CD4-positive, alpha-beta T cell treated with Interleukin-4 for 1 hour (primary cell): Measurements from ENCODE around the gene BCL3.

ENCODE experiments used
- DNase-seq, 2 donors: peaks; one replicate each; pipeline ENCODE4 v3.0.0-alpha.2; 2020 to 2022

Gene BCL3

DNA sequence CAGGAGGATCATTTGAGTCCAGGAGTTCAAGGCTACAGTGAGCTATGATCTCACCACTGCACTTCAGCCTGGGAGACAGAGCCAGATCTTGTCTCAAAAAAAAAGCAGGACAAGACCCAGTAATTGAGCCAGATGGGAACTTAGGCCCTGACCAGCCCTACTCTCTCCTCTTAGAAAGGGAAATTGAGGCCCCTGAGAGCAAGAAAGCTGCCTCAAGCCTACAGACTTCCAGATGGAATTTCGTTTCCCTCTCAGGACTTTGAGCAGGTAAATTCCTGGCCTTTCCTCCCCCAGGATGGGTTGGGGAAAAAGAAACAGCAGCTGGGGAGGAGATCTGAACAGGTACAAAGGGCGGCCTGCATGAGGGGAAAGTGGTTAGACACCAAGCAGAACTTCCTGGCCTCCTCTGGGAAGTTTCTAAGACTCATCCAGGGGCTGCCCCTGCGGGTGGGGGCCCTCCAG, 3.6 kb upstream of the BCL3 start:
- no peak for DNase-seq

DNA sequence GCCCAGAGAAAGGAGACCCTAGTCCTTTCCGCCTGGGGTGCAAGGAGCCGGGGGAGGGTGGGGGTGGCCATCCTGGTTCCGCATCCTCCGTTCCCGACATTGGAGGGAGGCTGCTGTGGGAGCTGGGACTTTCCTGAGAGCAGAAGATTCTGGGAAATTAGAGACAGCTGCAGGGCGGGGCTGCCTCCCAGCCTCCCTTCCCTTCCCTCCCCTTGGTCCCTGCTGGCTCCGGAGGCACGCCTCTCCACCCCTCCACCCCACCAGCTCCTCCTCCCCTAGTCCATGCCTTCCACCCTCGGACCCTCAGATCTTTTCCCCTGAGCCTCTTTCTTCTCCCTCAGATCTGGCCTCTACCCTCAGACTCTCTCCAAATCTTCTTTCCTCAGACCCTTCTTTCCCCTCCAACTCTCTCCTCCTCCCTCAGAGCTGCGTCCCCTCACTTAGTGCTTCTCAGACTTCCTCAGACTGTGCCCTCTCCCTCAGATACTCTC, 3.1 kb upstream of the BCL3 start:
- no peak for DNase-seq

DNA sequence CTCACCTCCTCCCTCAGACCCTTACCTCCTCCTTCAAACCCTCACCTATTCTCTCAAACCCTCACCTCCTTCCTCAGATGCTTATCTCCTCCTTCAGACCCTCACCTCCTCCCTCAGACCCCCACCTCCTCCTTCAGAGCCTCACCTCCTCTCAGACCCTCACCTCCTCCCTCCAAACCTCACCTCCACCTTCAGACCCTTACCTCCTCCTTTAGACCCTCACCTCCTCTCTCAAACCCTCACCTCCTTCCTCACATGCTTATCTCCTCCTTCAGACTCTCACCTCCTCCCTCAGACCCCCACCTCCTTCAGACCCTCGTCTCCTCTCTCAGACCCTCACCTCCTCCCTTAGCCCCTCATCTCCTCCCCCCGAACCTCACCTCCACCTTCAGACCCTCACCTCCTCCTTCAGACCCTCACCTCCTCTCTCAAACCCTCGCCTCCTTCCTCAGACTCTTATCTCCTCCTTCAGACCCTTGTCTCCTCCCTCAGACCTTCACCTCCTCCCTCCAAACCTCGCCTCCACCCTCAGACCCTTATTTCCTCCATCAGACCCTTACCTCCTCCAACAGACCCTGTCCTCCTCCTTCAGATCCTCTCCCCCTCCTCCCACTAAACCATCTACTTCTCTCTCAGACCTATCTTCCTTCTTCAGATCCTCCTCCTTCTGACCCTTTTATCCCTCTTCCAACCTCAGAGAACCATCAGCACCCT, 2.5 kb upstream of the BCL3 start:
- no peak for DNase-seq

DNA sequence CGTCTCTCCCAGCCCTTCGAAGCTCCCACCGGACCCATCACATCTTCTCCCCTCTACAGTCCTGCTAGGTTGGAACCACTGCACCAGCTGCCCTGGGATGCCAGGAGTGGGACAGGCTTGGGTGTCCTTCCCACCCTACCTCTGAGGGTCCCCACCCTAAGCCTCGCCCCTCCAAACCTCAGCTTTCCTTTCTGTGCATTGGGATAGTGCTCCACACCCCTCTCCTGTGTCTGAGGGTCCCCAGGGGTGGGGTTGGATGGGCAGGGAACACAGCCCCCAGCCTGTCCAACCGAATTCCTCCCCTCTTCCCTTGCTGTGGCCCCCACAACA, 1.9 kb upstream of the BCL3 start:
- DNase-seq = no peak

DNA sequence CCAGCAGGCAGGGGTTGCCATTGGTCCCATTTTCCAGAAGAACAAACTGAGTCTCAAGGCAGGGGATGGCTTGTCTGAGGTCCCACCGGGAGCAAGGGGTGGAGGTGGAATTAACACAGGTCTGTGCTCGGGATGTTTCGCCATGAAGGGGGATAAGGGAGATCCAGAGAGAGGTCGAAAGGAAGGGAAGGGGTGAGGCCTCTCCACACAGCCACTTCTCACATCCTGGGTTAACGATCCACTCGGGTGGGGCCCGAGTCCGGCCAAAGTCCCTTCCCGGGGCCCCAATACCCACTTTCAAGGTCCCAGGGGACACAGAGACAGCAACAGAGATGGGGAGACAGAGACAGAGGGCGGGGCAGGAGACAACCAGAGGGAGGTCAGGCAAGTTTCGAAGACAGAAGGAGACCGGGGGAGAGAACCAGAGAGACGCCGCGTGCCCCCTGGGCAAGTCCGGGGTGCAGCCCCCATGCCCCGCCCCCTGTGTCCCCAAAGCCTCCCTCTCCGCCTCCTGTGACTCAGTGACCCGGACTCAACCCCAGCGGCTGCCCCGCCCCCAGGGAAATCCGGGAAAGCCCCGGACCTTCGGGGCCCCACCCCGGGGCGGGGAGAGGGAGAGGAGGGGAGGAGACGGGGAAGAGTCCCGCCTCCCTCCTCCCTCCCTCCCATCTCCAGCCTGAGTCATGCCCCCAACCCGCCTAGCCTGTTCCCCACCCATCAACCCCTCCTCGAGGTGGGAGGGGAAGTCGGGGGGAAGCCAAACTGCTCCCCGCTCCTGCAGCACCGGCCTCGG, 1.4 kb upstream of the BCL3 start:
- DNase-seq = peak; percentile 92 to 94

DNA sequence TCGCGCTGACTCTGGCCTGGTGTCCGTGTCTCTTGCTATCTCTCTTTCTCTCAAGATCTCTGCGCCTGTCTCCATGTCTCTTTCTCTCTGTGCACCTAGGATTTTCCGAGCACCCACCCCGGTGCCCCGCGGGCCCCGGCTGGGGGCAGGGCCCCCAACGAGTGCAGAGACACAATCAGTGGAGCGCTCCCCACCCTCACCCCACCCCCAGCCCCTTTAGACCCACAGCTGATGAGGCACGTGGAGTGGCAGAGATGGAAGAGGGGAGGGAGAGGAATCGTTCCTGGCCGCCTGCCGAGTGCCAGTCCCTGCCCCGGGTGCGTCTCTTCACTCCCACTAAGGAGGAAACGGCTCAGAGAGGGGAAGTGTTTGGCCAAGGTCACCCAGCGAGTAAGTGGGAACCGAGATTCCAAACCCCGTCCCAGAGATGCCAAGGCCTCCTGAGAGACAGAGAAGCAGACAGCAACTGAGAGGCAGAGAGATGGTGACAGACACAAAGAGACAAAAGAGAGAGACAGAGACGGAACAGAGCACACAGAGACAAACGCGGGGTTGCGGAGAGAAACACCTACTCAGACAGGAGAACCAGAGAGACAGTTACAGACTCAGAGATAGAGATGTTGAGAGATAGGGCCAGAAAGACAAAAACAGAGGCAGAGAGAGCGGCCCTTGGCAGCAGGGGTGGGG, 626 bp upstream of the BCL3 start:
- DNase-seq = peak in 1 of 2 donors; percentile 58

DNA sequence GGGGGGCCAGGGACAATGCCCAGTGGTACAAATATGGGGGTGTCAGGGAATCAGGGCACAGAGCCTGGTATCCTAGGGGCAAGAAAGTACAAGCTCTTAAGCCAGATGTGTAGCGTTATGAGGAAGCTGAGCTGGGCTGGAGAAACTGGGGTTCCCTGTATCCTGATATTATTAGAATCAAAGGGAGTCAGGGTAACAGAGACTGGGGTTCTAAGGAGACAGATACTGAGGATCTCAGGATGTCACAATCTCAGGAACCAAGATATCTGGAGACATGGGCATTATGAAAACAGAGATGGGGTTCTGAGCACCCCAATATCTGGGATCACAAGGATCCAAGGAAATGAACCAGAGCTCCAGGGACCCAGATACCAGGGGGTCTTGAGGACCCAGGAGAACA, 784 bp downstream of the BCL3 start:
- no peak for DNase-seq

DNA sequence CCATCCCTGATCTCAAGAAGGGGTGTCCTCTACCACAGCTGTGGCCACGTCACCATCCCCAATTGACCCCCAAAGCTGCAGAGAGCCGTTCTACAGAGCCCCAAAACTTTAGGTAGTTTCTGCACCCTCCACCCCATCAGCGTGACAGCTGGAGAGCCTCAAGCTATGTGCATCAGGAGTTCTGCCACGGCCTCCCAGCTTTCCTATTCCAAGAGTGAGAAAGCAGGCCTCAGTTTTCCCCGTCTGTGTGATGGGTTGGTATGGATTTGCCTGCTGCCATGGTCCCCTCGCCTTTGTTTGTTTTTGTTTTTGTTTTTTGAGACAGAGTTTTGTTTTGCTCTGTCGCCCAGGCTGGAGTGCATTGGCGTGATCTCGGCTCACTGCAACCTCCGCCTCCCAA, 1.5 kb downstream of the BCL3 start:
- no peak for DNase-seq

DNA sequence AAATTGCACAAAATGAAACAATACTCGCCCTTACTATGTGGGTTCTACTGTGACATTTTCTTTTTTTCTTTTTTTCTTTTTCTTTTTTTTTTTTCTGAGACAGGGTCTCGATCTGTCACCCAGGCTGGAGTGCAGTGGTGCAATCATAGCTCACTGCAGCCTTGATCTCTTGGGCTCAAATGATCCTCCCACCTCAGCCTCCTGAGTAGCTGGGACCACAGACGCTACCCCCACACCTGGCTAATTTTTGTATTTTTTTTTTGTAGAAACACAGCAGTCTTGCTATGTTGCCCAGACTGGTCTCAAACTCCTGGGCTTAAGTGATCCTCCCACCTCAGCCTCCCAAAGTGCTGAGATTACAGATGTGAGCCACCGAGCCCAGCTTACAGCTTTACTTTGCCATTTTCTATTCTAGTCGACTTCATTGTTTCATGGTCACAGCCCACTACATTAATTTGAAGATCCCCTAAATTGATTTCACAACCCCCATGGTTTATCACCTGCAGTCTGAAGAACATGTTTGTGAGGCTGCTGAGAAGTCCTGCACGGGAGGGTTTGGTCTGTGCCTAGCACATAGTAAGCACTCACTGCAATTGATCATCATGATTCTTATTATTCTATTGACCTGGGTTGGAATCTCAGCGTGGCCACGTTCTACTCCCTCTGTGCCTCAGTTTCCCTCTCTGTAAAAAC, 3.8 kb downstream of the BCL3 start:
- no peak for DNase-seq

DNA sequence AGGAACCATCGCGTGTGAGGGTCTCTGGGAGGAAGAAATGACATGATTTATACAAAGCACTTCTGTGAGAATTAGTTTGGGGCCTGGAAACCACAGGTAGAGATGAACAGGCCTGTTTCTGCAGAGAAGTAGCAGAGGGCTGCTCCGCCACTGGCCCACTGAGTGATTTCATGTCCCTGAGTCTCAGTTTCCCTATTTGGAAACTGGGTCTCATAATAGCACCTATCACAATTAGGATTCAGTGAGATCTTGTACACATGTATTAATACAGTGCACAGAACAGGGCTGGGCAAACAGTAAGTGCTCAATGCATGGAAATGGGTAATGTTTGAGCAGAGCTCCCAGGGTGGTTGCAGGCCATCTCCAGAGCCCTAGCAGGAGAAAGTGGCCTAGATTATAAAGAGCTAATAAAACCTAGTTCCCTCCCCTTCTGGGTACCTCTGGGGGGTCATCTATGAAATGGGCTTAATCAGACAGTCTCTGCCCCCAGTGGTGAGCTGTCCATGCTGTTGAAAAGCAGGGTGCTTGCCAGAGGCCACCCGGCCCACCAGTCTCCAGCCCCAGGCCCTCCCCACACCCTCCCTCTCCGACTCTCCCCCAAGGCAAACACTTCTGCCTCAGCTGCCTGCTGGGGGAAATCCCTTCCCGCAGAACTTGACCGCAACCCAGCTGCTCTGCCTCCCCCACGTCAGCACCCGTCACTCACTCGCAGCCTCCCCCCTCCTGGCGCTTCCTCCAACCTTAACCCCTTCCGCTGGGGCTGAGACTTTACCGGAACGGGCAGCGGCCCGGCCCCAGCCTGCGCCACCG, 4.5 kb downstream of the BCL3 start:
- DNase-seq = peak; percentile 96 to 97

DNA sequence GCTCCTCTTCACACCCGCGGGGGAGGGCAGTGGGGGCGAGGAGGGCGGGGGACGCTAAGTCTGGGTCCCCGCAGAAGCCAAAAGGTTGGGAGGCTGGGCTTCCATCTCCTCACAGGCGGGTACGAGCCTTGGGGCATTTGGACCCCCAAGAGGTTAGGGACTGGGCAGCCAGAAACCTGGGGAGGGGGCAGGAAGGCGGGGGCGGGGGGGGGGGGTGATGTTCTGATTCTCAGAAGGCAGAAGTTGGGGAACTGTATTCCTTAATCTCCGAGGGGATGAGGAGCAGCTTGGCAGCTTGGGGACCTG, 5.1 kb downstream of the BCL3 start:
- DNase-seq = no peak

DNA sequence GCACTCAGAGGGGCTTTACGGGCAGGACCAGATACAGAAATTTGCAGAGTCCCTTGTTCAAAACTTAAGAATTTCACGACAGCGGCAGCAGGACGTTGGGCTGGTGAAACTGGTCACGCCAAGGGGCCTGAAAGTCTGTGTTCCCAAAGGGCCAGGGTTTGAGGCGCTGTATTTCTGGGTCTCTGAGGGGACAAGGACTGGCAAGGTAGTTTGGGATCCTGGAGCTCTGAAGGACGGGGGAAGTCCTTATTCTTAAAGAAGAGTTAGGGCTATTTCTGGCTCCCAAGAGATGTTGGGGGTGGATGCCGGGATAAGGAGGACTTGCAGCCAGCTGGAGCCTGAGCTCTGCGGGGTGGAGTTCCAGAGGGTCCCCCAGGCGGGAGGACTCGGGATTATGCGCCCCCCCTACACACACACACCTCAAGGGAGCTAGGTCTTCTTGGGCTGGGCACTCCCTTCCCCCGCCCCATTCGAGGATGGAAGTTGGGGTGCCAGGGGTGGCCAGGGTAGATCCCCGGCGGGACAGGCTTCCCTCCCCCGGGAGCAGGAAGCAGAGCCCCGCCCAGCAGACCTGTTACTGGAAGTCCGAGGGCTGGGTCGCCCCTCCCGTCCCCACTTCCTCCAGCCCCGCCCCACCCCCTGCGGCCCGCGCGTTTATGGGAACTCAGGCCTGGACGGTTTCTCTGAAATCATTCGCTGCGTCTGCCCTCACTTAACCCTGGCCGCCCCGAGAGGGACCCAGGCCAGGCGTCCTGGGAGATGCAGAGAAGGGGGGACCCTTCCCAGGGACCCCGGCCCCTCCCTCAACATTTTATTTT, 5.6 kb downstream of the BCL3 start:
- DNase-seq = peak; percentile 80 to 86

DNA sequence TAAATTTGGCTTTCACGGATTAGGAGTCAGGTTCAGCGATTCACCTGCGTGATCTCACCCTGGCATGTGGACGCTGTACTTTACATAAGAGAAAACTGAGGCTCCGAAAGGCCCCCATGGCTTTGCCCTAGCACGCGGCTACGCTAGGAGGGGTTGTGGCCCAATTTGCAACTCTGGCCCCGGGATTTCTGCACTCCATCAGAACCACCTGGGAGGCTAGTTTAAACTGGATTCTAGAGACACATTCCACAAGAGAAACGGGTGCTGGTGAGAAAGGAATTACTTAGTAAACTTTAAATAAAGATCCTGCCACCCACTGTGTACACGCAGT, 6.2 kb downstream of the BCL3 start:
- no peak for DNase-seq

DNA sequence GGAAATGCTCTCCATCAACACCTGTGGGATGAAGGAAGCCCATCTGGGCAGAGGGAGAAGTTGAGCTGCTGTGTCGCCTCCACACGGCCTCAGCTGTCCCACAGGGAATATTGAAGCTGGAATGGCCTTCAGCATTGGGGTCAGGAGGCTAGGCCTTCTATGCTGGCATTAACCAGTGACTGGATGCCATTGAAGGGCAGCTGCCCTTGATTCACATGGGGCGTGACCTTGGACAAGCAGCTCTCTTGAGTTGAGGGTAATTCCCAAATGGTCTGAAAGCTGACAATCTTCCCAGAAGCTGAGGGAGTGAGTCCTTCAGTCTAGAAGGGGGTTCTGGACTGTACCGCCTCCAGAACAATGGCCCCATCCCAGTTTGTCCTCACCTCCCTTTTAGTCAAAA, 6.7 kb downstream of the BCL3 start:
- no peak for DNase-seq

DNA sequence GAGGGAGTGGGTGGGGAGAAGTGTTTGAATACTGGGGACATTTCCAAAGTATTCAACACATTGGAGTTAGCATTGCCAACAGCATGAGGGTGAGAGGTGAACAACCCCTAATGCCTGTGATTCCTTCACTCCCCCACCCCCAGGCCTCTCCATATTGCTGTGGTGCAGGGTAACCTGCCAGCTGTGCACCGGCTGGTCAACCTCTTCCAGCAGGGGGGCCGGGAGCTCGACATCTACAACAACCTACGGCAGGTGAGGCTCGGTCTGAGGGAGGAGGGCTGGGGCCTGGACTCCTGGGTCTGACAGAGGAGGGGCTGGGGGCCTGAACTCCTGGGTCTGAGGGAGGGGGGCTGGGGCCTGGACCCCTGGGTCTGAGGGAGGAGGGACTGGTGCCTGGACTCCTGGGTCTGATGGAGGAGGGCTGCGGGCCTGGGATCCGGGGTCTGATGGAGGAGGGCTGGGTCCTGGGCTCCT, 7.6 kb downstream of the BCL3 start:
- DNase-seq = no peak

DNA sequence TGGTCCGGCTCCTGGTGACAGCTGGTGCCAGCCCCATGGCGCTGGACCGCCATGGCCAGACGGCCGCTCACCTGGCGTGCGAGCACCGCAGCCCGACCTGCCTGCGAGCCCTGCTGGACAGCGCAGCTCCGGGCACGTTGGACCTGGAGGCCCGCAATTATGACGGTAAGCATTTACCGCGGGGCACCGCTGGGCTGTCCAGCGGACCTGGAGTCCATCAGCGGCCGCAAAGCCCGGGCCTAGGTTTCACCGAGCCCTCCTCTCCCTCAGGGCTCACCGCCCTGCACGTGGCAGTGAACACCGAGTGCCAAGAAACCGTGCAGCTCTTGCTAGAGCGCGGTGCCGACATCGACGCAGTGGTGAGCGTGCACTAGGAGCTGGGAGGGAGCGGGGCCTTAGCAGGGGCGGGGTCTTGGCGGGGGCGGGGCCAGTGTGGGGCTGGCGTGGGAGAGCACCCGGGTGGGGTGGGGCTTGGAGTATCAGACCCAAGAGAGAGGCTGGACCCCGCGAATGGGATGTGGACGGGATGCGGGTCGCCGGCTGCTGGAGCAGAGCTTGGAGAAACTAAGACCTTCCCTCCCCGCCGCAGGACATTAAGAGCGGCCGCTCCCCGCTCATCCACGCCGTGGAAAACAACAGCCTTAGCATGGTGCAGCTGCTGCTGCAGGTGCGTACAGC, 8.7 kb downstream of the BCL3 start:
- DNase-seq = no peak

DNA sequence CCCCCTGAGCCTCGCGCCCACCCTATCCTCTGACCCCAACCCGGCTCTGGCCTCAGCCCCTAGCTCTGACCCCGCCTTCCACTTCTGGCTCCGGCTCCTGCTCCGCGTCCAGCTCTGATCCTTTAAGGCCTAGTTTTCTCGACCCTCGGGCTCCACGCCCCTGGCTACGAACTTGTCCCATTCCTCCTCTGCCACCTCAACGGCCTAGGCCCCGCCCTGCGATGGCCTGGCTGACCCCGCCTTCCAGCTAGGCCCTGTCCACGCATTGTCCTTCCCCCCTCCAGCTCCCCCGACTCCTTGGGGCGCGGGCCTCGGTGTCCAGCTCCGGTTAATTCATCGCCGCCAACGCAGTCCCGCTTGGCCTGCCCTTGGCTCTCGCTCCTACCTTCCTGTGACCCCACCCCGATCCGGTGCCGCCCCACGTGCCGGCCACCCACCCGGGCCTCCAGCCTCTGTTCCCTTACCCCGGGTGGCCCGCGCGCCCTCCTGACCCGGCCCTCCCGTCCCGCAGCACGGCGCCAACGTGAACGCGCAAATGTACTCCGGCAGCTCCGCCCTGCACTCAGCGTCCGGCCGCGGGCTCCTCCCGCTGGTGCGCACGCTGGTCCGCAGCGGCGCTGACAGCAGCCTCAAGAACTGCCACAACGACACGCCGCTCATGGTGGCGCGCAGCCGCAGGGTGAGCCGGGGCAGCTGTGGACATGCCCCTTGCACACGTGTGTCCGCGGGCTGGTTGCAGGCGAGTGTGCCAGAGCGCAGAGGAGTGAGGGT, 9.4 kb downstream of the BCL3 start:
- no peak for DNase-seq

DNA sequence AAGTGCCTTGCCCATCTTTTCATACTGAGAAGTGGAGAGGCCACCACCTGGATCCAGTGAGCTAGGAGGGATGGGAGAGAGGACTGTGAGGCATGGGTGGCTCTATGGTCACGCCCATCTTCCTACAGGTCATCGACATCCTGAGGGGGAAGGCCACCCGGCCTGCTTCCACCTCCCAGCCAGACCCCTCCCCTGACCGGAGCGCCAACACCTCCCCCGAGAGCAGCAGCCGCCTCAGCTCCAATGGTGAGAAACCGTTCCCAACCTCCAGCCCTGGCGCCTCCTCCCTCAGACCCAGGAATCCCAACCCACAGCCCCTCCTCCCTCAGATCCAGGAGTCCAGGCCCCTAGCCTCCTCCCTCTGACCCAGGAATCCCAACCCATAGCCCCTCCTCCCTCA, 10.1 kb downstream of the BCL3 start:
- no peak for DNase-seq

DNA sequence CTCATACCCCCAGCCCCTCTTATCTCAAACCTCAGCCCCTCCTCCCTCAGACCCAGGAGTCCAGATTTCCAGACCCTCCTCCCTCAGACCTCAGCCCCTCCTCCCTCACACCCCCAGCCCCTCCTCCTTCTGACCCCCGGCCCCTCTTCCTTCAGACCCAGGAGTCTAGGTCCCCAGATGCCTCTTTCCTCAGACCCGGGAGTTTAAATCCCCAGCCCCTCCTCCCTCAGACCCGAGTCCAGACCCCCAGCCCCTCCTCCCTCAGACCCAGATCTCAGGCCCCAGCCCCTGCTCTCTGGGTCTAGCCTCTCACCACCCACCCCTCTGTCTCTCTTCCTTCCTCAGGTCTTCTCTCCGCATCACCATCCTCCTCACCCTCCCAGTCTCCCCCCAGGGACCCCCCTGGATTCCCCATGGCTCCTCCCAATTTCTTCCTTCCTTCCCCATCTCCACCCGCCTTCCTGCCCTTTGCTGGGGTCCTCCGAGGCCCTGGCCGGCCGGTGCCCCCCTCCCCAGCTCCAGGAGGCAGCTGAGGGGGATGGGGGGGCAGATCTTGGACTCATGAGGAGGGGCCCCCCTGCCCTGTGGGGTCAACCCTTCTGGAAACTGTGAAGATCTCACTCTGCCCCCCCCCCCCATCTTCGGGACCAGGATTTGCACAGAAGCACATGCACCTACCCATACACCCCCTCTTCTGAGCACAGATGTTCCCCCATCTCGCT, 10.7 kb downstream of the BCL3 start:
- DNase-seq = no peak

DNA sequence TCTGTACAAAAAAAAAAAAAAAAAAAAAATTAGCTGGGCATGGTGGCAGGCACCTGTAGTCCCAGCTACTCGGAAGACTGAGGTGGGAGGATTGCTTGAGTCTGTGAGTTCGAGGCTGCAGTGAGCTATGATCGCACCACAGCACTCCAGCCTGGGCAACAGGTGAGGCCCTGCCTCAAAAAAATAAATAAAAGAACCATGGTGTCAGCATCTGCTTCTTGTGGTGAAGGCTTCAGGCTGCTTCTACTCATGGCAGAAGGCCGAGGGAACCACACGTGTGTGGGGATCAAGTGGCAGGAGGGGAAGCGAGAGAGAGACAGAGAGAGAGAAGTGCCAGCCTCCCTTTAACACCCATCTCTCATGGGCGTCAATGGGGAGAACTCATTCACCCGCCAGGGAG, 13.5 kb downstream of the BCL3 start:
- DNase-seq = no peak
